Measurements from ENCODE around the gene APOBEC3G.

DNA sequence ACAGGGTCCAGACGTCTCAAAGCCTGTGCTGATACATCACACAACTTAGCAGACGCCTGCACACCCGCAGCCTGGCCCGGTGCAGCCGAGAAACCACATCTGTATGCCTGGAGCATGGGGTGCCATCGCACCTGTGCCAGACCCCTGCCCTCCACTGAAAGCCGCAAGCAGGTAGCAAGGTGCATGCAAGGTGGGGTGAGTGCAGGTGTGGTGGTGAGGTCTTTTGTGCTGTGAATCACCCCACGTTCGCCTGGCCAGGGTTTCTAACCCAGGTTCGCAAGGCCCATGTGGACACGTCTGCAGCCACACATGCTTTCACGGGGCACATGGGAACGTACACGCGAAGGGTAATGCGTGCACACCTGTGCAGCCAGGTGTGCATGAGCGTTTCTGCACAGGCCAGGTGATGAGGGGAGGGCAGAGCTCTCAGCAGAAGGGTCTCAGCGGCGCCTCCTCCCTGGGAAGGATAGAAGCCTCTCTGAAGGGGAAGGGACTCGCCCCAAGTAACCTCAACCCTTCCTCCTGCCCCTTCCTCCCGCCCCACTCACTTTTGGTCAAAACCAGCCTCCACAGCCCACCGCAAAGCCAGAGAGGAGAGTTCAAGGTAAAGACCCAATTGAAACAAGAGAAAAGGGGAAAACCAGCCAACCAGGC lies 55.9 kb downstream of the APOBEC3G start:
- TF ChIP-seq FOXA1 (IDR thresholded peaks at IDR 0.05): no peak
- TF ChIP-seq CTBP1 (IDR thresholded peaks at IDR 0.05; ENCODE audit: borderline replicate concordance): no peak
- no peak for TF ChIP-seq BHLHE40 (IDR thresholded peaks at IDR 0.05; ENCODE audit: borderline replicate concordance)
- no peak for TF ChIP-seq FOXM1 (IDR thresholded peaks at IDR 0.05; ENCODE audit: borderline replicate concordance)

All from HEK293T (cell line).